Loucy (cell line): ENCODE results near the gene LRCH2.

Experiments used
- CTCF ChIP-seq: fragments of 200-600 bp; sonication (generic); conservative IDR thresholded peaks from 2 replicates; pipeline ENCODE4 v1.5.1; 2014; ENCODE audit warnings: mild to moderate bottlenecking, antibody characterized with exemption, low read length
- EZH2phosphoT487 ChIP-seq: fragments of 200-600 bp; IDR thresholded peaks from 2 replicates; pipeline ENCODE4 v1.6.1; 2018; ENCODE audit warnings: antibody characterized with exemption, mild to moderate bottlenecking, moderate library complexity, borderline replicate concordance

GRCh38 chrX:115178473-115178872, 55.4 kb downstream of the LRCH2 start:
- no peak for TF ChIP-seq CTCF
- no peak for TF ChIP-seq EZH2phosphoT487
